AG04449 (cell line): ENCODE measurements around the gene AZI2.

Experiments
- CTCF ChIA-PET: fragments of 350-600 bp; formaldehyde crosslinking; extraction: SDS; loops from one replicate; lab custom pipeline; 2021; ENCODE audit warnings: antibody characterized with exemption; lab: Yijun Ruan, JAX
- POLR2A ChIA-PET: fragments of 400-600, 350-600 bp; formaldehyde crosslinking; extraction: SDS; loops from one replicate; lab custom pipeline; 2020; ENCODE audit warnings: antibody characterized with exemption, inconsistent platforms; lab: Yijun Ruan, JAX
- DNase-seq: peaks from one replicate; pipeline ENCODE4 v3.0.0-alpha.2; 2010; ENCODE audit warnings: low read depth, low spot score
- H3K4me3 ChIP-seq: 2 replicates; pipeline ENCODE4 v1.5.1; 2011; ENCODE audit warnings: low read depth, mild to moderate bottlenecking, control low read depth, low read length
- CTCF ChIP-seq: IDR thresholded peaks from one replicate; pipeline ENCODE4 v1.5.1; 2011; ENCODE audit warnings: mild to moderate bottlenecking, moderate library complexity, low read length, control low read depth, inconsistent platforms; ENCODE audit not compliant: insufficient read depth; ENCODE audit errors: missing control alignments

Gene AZI2

GRCh38 chr3:28347374-28348264 is 1.0 kb downstream of the AZI2 start:
- no peak for DNase-seq
- POLR2A ChIA-PET, result interaction anchor here (1.0 to 1.2 kb wide), 2 partner anchors 8 to 10 kb away, joined by 3 read pairs; no protein-coding TSS in a partner anchor
- CTCF ChIA-PET, result interaction anchor here (1.2 kb wide), 1 partner anchor 11 kb away, joined by 3 read pairs; no protein-coding TSS in a partner anchor
- no peak for TF ChIP-seq CTCF
- H3K4me3 ChIP-seq, result peak overlapping the region; percentile 92

GRCh38 chr3:28345690-28346089 is 2.9 kb downstream of the AZI2 start:
- no peak for TF ChIP-seq CTCF
- POLR2A ChIA-PET, result no interaction called here
- no peak overlapping the region for H3K4me3 ChIP-seq
- no peak for DNase-seq
- CTCF ChIA-PET, result no interaction called here

- CTCF ChIA-PET, result interaction anchor here (1.1 to 2.7 kb wide), 3 partner anchors 9 to 631 kb away, joined by 3 to 9 read pairs (median 5); no protein-coding TSS in a partner anchor
- POLR2A ChIA-PET, result no interaction called here
Measured at GRCh38 chr3:28343144-28343543, 5.5 kb downstream of the AZI2 start.

GRCh38 chr3:28337230-28337629 is 11.4 kb downstream of the AZI2 start:
- ChIA-PET CTCF (interaction anchor here (1.5 to 4.4 kb wide), 4 partner anchors 10 to 625 kb away, joined by 6 to 32 read pairs (median 14); no protein-coding TSS in a partner anchor), POLR2A (interaction anchor here (0.6 kb wide), 1 partner anchor 11 kb away, joined by 3 read pairs; the partner anchor contains the start of genes AZI2 and ZCWPW2)
- no peak overlapping the region for H3K4me3 ChIP-seq
- TF ChIP-seq CTCF, result no peak
- DNase-seq, result no peak

More at GRCh38 chr3:28343144-28343543, 5.5 kb downstream of the AZI2 start:
- DNase-seq, result no peak
- H3K4me3 ChIP-seq, result no peak overlapping the region
- TF ChIP-seq CTCF, result no peak

- no peak overlapping the region for H3K4me3 ChIP-seq
- TF ChIP-seq CTCF, result no peak
- CTCF ChIA-PET, result interaction anchor here (0.7 to 4.4 kb wide), 7 partner anchors 8 to 1201 kb away, joined by 3 to 32 read pairs (median 9); no protein-coding TSS in a partner anchor
- POLR2A ChIA-PET, result no interaction called here
- DNase-seq, result no peak
Measured at GRCh38 chr3:28335246-28335645, 13.4 kb downstream of the AZI2 start.

- POLR2A ChIA-PET, result interaction anchor here (0.5 kb wide), 1 partner anchor 845 kb away, joined by 3 read pairs; no protein-coding TSS in a partner anchor
- H3K4me3 ChIP-seq, result no peak overlapping the region
- CTCF ChIA-PET, result interaction anchor here (1.0 to 4.4 kb wide), 7 partner anchors 7 to 623 kb away, joined by 3 to 32 read pairs (median 6); no protein-coding TSS in a partner anchor
- no peak for DNase-seq
- TF ChIP-seq CTCF, result no peak
Measured at GRCh38 chr3:28334552-28334951, 14.1 kb downstream of the AZI2 start.
